ENCODE results near the gene NME3. TPM values are rescaled to one million over a fixed set of nuclear protein-coding genes. Genes with fewer than 3 reads are reported as not detected.

Gene NME3
- total RNA-seq, 1 experiment from 2014 or later: 49.0 TPM

GRCh38 chr16:1766701-1767100 lies 4.6 kb downstream of the NME3 start:
- ChIA-PET CTCF (no interaction called here), POLR2A (ENCODE audit: unreplicated experiment) (no interaction called here)
- intact Hi-C loops (cut with micrococcal nuclease; ENCODE audit: unreplicated experiment): no loop called here
- Histone ChIP-seq H3K9me2 (ENCODE audit: insufficient read depth) (no peaks in the 10 kb centered on the region), H3K27me3 (ENCODE audit: insufficient read depth, low read depth) (no peaks in the 10 kb centered on the region), H3K4me3 (no peak overlapping the region), H4K20me1 (ENCODE audit: insufficient read depth) (no peaks in the 10 kb centered on the region), H3K27ac (no peak overlapping the region), H2AFZ (no peak overlapping the region), H3K4me1 (replicated peaks; ENCODE audit: insufficient read depth) (peaks cover 9% of the 10 kb centered on the region), H3K4me2 (no peak overlapping the region), H3K79me2 (ENCODE audit: low read depth) (peaks cover 4% of the 10 kb centered on the region; the same call in 1 of the 2 replicates), H3K9me3 (ENCODE audit: insufficient read depth, low read depth) (no peaks in the 10 kb centered on the region), H3F3A (ENCODE audit: insufficient read depth, low read depth) (peaks cover 12% of the 10 kb centered on the region; the same call in 1 of the 2 replicates), H3K36me3 (ENCODE audit: low read depth) (no peaks in the 10 kb centered on the region)
- TF ChIP-seq EZH2 (IDR thresholded peaks at IDR 0.05; ENCODE audit: low read depth) (no peak), CTCF (conservative IDR thresholded peaks at IDR 0.05) (no peak)
- no peak for DNase-seq
- BruUV-seq (replicated peaks): no TSS peak

- intact Hi-C loops (cut with micrococcal nuclease; ENCODE audit: unreplicated experiment): no loop called here
- Histone ChIP-seq H3K27me3 (ENCODE audit: insufficient read depth, low read depth) (no peaks in the 10 kb centered on the region), H3K79me2 (ENCODE audit: low read depth) (0 out of 2 replicates have a peak, but pooled peaks cover 4% of the 10 kb centered on the region), H2AFZ (no peak overlapping the region), H3K9me3 (ENCODE audit: insufficient read depth, low read depth) (no peaks in the 10 kb centered on the region), H3F3A (ENCODE audit: insufficient read depth, low read depth) (0 out of 2 replicates have a peak, but pooled peaks cover 12% of the 10 kb centered on the region), H3K4me1 (replicated peaks; ENCODE audit: insufficient read depth) (peaks cover 9% of the 10 kb centered on the region), H3K36me3 (ENCODE audit: low read depth) (no peaks in the 10 kb centered on the region), H3K4me3 (no peak overlapping the region), H3K9me2 (ENCODE audit: insufficient read depth) (no peaks in the 10 kb centered on the region), H4K20me1 (ENCODE audit: insufficient read depth) (no peaks in the 10 kb centered on the region), H3K4me2 (no peak overlapping the region), H3K27ac (no peak overlapping the region)
- ChIA-PET POLR2A (ENCODE audit: unreplicated experiment) (no interaction called here), CTCF (no interaction called here)
- DNase-seq: no peak
- BruUV-seq (replicated peaks): no TSS peak
- TF ChIP-seq CTCF (conservative IDR thresholded peaks at IDR 0.05) (no peak), EZH2 (IDR thresholded peaks at IDR 0.05; ENCODE audit: low read depth) (no peak)
Observed at GRCh38 chr16:1766231-1766630, 5.1 kb downstream of the NME3 start.

- Histone ChIP-seq H2AFZ (no peak overlapping the region), H3K4me2 (no peak overlapping the region), H3K4me3 (no peak overlapping the region), H3K27me3 (ENCODE audit: insufficient read depth, low read depth) (no peaks in the 10 kb centered on the region), H4K20me1 (ENCODE audit: insufficient read depth) (no peaks in the 10 kb centered on the region), H3K27ac (no peak overlapping the region), H3K9me2 (ENCODE audit: insufficient read depth) (no peaks in the 10 kb centered on the region), H3K9me3 (ENCODE audit: insufficient read depth, low read depth) (no peaks in the 10 kb centered on the region), H3K36me3 (ENCODE audit: low read depth) (no peaks in the 10 kb centered on the region), H3K4me1 (replicated peaks; ENCODE audit: insufficient read depth) (peaks cover 9% of the 10 kb centered on the region), H3K79me2 (ENCODE audit: low read depth) (0 out of 2 replicates have a peak, but pooled peaks cover 4% of the 10 kb centered on the region), H3F3A (ENCODE audit: insufficient read depth, low read depth) (0 out of 2 replicates have a peak, but pooled peaks cover 12% of the 10 kb centered on the region)
- intact Hi-C loops (cut with micrococcal nuclease; ENCODE audit: unreplicated experiment): no loop called here
- no TSS peak for BruUV-seq (replicated peaks)
- no peak for TF ChIP-seq EZH2 (IDR thresholded peaks at IDR 0.05; ENCODE audit: low read depth)
- no peak for TF ChIP-seq CTCF (conservative IDR thresholded peaks at IDR 0.05)
- ChIA-PET CTCF (no interaction called here), POLR2A (ENCODE audit: unreplicated experiment) (no interaction called here)
- no peak for DNase-seq
Observed at GRCh38 chr16:1765826-1766225, 5.5 kb downstream of the NME3 start.
